ENCODE data around the gene HMG20A. TPM values are rescaled to one million over a fixed set of nuclear protein-coding genes. Genes with fewer than 3 reads are reported as not detected.

The HMG20A gene
- total and polyA plus RNA-seq, 2 of the 13 experiments (the other 11 are each of a cell fraction or from before 2014, with no cell fraction given) = 28.0 to 35.2 TPM

GRCh38 chr15:77419836-77420609, 665 bp upstream of the HMG20A start, which contains the start of gene PEAK1 (continued):
- TF ChIP-seq, protein P1, sequence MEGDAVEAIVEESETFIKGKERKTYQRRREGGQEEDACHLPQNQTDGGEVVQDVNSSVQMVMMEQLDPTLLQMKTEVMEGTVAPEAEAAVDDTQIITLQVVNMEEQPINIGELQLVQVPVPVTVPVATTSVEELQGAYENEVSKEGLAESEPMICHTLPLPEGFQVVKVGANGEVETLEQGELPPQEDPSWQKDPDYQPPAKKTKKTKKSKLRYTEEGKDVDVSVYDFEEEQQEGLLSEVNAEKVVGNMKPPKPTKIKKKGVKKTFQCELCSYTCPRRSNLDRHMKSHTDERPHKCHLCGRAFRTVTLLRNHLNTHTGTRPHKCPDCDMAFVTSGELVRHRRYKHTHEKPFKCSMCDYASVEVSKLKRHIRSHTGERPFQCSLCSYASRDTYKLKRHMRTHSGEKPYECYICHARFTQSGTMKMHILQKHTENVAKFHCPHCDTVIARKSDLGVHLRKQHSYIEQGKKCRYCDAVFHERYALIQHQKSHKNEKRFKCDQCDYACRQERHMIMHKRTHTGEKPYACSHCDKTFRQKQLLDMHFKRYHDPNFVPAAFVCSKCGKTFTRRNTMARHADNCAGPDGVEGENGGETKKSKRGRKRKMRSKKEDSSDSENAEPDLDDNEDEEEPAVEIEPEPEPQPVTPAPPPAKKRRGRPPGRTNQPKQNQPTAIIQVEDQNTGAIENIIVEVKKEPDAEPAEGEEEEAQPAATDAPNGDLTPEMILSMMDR (CRISPR knock-in tag; IDR thresholded peaks at IDR 0.05) = no peak
- TF ChIP-seq HNF1B (CRISPR knock-in tag; IDR thresholded peaks at IDR 0.05) (no peak), NR2F1 (CRISPR knock-in tag; IDR thresholded peaks at IDR 0.05) (no peak), PAX8 (CRISPR knock-in tag; IDR thresholded peaks at IDR 0.05; ENCODE audit: borderline replicate concordance) (no peak), BHLHE40 (IDR thresholded peaks at IDR 0.05; ENCODE audit: low read length) (peak; percentile 32; the same call in 1 of the 2 replicates), ZNF556 (CRISPR knock-in tag; IDR thresholded peaks at IDR 0.05; ENCODE audit: borderline replicate concordance) (no peak), REL (CRISPR knock-in tag; conservative IDR thresholded peaks at IDR 0.05) (no peak), WIZ (CRISPR knock-in tag; IDR thresholded peaks at IDR 0.05) (0 out of 2 replicates have a peak, but pooled peaks have one; percentile 13), ZNF709 (CRISPR knock-in tag; IDR thresholded peaks at IDR 0.05) (no peak)

Measured in HepG2 (cell line).